ENCODE measurements around the gene PCDHGC4. TPM values are rescaled to one million over a fixed set of nuclear protein-coding genes. Genes with fewer than 3 reads are reported as not detected.

Gene PCDHGC4
- total and polyA plus RNA-seq, 2 of the 8 experiments (the other 6 are each of a cell fraction or from before 2014, with no cell fraction given) = 2.1 to 2.4 TPM

- TF ChIP-seq ATF2 (IDR thresholded peaks at IDR 0.05; ENCODE audit: low read length) (no peak), SUZ12 (IDR thresholded peaks at IDR 0.05; ENCODE audit: low read length) (no peak), POU5F1 (IDR thresholded peaks at IDR 0.05; ENCODE audit: low read depth, low read length) (no peak), SP2 (IDR thresholded peaks at IDR 0.05; ENCODE audit: low read length) (no peak), JUN (IDR thresholded peaks at IDR 0.05; ENCODE audit: low read depth, low read length) (no peak), BACH1 (IDR thresholded peaks at IDR 0.05; ENCODE audit: low read length) (peak; percentile 52; the same call in 1 of the 2 replicates), CBX8 (IDR thresholded peaks at IDR 0.05; ENCODE audit: borderline replicate concordance, low read depth, low read length) (no peak), CTCF (IDR thresholded peaks at IDR 0.05; ENCODE audit: control extremely low read depth in 1 of 3, insufficient read depth in 1 of 3, low read depth in 1 of 3, low read length in 3 of 3) (peak in 2 of 3 experiments; percentile 97 to 98; a peak in 3 of 4 replicates), ATF3 (IDR thresholded peaks at IDR 0.05; ENCODE audit: insufficient read depth, low read depth, low read length) (no peak), RNF2 (IDR thresholded peaks at IDR 0.05; ENCODE audit: borderline replicate concordance, low read depth, low read length, missing control alignments, poor library complexity, severe bottlenecking) (no peak), KDM4A (IDR thresholded peaks at IDR 0.05; ENCODE audit: low read depth, low read length, severe bottlenecking) (no peak), EZH2 (IDR thresholded peaks at IDR 0.05; ENCODE audit: low read depth, low read length, severe bottlenecking) (no peak), GABPA (IDR thresholded peaks at IDR 0.05; ENCODE audit: borderline replicate concordance, insufficient read depth, low read length) (no peak), TBP (IDR thresholded peaks at IDR 0.05; ENCODE audit: low read depth, low read length) (no peak), MAFK (IDR thresholded peaks at IDR 0.05; ENCODE audit: low read depth, low read length) (no peak), TEAD4 (IDR thresholded peaks at IDR 0.05; ENCODE audit: low read depth, low read length) (no peak), ZNF274 (IDR thresholded peaks at IDR 0.05; ENCODE audit: borderline replicate concordance, extremely low read depth, low read length) (no peak), SIN3A (conservative IDR thresholded peaks at IDR 0.05 in 1 of 2, IDR thresholded peaks at IDR 0.05 in 1 of 2; ENCODE audit: low read depth in 1 of 2, low read length in 2 of 2) (peak in 1 of 2 experiments; percentile 60; a peak in 2 of 4 replicates), CBX5 (IDR thresholded peaks at IDR 0.05; ENCODE audit: low read depth, low read length) (no peak)
Observed at GRCh38 chr5:141512390-141512910, 27.6 kb downstream of the PCDHGC4 start (continued).
